HG02610 (cell line): ENCODE measurements around the gene CREB5.

Experiments
- ATAC-seq: cut with Tn5 transposase; IDR thresholded peaks from one replicate; pipeline ENCODE4 v1.9.1; 2021; ENCODE audit warnings: mild to moderate bottlenecking, moderate library complexity; ENCODE audit not compliant: unreplicated experiment

CREB5 gene

GRCh38 chr7:28729281-28729680 is 317.0 kb downstream of the CREB5 start:
- no peak for ATAC-seq

GRCh38 chr7:28729727-28730126 is 317.4 kb downstream of the CREB5 start:
- ATAC-seq, result no peak

GRCh38 chr7:28731092-28731658 is 318.9 kb downstream of the CREB5 start:
- ATAC-seq, result no peak

- ATAC-seq, result no peak
Observed at GRCh38 chr7:28732071-28732869, 320.0 kb downstream of the CREB5 start.

- no peak for ATAC-seq
Observed at GRCh38 chr7:28733035-28733434, 320.7 kb downstream of the CREB5 start.

- no peak for ATAC-seq
Observed at GRCh38 chr7:28738412-28738811, 326.1 kb downstream of the CREB5 start.

- ATAC-seq, result no peak
Observed at GRCh38 chr7:28739128-28739527, 326.8 kb downstream of the CREB5 start.

- ATAC-seq, result no peak
Observed at GRCh38 chr7:28739826-28740225, 327.5 kb downstream of the CREB5 start.

- ATAC-seq, result no peak
Observed at GRCh38 chr7:28744951-28745350, 332.6 kb downstream of the CREB5 start.

GRCh38 chr7:28745351-28745750 is 333.0 kb downstream of the CREB5 start:
- ATAC-seq, result no peak

- ATAC-seq, result no peak
Observed at GRCh38 chr7:28747404-28747803, 335.1 kb downstream of the CREB5 start.

GRCh38 chr7:28747854-28748253 is 335.5 kb downstream of the CREB5 start:
- no peak for ATAC-seq

- no peak for ATAC-seq
Observed at GRCh38 chr7:28748346-28748745, 336.0 kb downstream of the CREB5 start.

GRCh38 chr7:28748933-28749584 is 336.7 kb downstream of the CREB5 start:
- ATAC-seq, result peak; percentile 83

- ATAC-seq, result no peak
Observed at GRCh38 chr7:28749638-28750037, 337.3 kb downstream of the CREB5 start.

GRCh38 chr7:28750981-28751380 is 338.7 kb downstream of the CREB5 start:
- no peak for ATAC-seq

- no peak for ATAC-seq
Observed at GRCh38 chr7:28753613-28754012, 341.3 kb downstream of the CREB5 start.

GRCh38 chr7:28754027-28754426 is 341.7 kb downstream of the CREB5 start:
- no peak for ATAC-seq

- no peak for ATAC-seq
Observed at GRCh38 chr7:28754447-28754846, 342.1 kb downstream of the CREB5 start.

- no peak for ATAC-seq
Observed at GRCh38 chr7:28755255-28755654, 342.9 kb downstream of the CREB5 start.

- no peak for ATAC-seq
Observed at GRCh38 chr7:28758186-28758585, 345.9 kb downstream of the CREB5 start.

- ATAC-seq, result no peak
Observed at GRCh38 chr7:28759475-28759971, 347.2 kb downstream of the CREB5 start.
